A549 (cell line): ENCODE results near the gene NHLH1. TPM values are rescaled to one million over a fixed set of nuclear protein-coding genes. Genes with fewer than 3 reads are reported as not detected.

Experiments used
- ATAC-seq, 2 experiments: fragments of 200-7000 bp in 1 of 2; fragments of >200 bp in 1 of 2; cut with Nextera tagmentation in 1 of 2; cut with Tn5 transposase in 1 of 2; 3 replicates each; pipeline versions ENCODE4 v1.8.0 to v1.9.1; 2018 to 2020; ENCODE audit warnings: mild to moderate bottlenecking in 1 of 2, moderate library complexity in 1 of 2
- CTCF ChIA-PET: fragments of 300-600 bp; sonication (Branson Sonifier 250); formaldehyde crosslinking; extraction: SDS; loops from one replicate; lab custom pipeline; 2021; ENCODE audit warnings: antibody characterized with exemption, inconsistent platforms; lab: Yijun Ruan, JAX
- POLR2A ChIA-PET: fragments of 350-600 bp; formaldehyde crosslinking; extraction: SDS; loops from one replicate; lab custom pipeline; 2021; ENCODE audit warnings: antibody characterized with exemption, inconsistent platforms; lab: Yijun Ruan, JAX
- DNase-seq, 2 experiments: peaks; one replicate each; pipeline versions ENCODE4 v3.0.0 to v3.0.0-alpha.2; 2011 to 2016; ENCODE audit warnings: low read depth in 1 of 2, low spot score in 1 of 2
- FAIRE-seq: peaks from 2 replicates; lab custom pipeline; 2011; peaks lifted over from hg19 to GRCh38; lab: Jason Lieb, UNC
- H3K27ac ChIP-seq, 2 experiments: fragments of >200 bp; sonication (Bioruptor Twin); formaldehyde crosslinking; 3 replicates each; pipeline ENCODE4 v1.5.1; 2016 to 2017
- H3K4me1 ChIP-seq: fragments of >200 bp; sonication (Bioruptor Twin); formaldehyde crosslinking; 3 replicates; pipeline ENCODE4 v1.6.1; 2016
- H3K4me2 ChIP-seq: fragments of >200 bp; sonication (Bioruptor Twin); formaldehyde crosslinking; 3 replicates; pipeline ENCODE4 v1.6.1; 2016
- H3K4me3 ChIP-seq: fragments of >200 bp; sonication (Bioruptor Twin); formaldehyde crosslinking; 3 replicates; pipeline ENCODE4 v1.5.1; 2016
- H3K9me3 ChIP-seq: fragments of >200 bp; sonication (Bioruptor Twin); formaldehyde crosslinking; 3 replicates; pipeline ENCODE4 v1.6.1; 2016
- ATOH8 ChIP-seq: fragments of 250-450 bp; sonication (Bioruptor Pico); IDR thresholded peaks from 2 replicates; pipeline ENCODE4 v1.5.0; 2020; ENCODE audit warnings: low read depth, mild to moderate bottlenecking, moderate library complexity
- BHLHE40 ChIP-seq: IDR thresholded peaks from 2 replicates; pipeline ENCODE4 v1.6.1; 2012; ENCODE audit warnings: low read depth, low read length, inconsistent platforms
- CBX8 ChIP-seq: fragments of 200-600 bp; sonication (generic); IDR thresholded peaks from 2 replicates; pipeline ENCODE4 v1.6.1; 2016
- CHD2 ChIP-seq: fragments of 150-350 bp; IDR thresholded peaks from 2 replicates; pipeline ENCODE4 v1.6.1; 2014; ENCODE audit warnings: low read length; ENCODE audit not compliant: partially characterized antibody
- E2F6 ChIP-seq: IDR thresholded peaks from 2 replicates; pipeline ENCODE4 v1.6.1; 2012; ENCODE audit warnings: low read depth, borderline replicate concordance
- EHF ChIP-seq: fragments of 250-450 bp; sonication (Bioruptor Pico); IDR thresholded peaks from 2 replicates; pipeline ENCODE4 v1.5.0; 2020; ENCODE audit warnings: mild to moderate bottlenecking
- EHMT2 ChIP-seq: fragments of 200-600 bp; sonication (generic); IDR thresholded peaks from 2 replicates; pipeline ENCODE4 v1.6.1; 2016; ENCODE audit warnings: antibody characterized with exemption, low read depth, mild to moderate bottlenecking, moderate library complexity
- ESRRA ChIP-seq: fragments of 150-350 bp; IDR thresholded peaks from 2 replicates; pipeline ENCODE4 v1.6.1; 2014; ENCODE audit warnings: mild to moderate bottlenecking, low read length, borderline replicate concordance
- FOSL2 ChIP-seq, 2 experiments: fragments of 450-650 bp in 1 of 2; fragments of >200 bp in 1 of 2; sonication (Bioruptor Twin) in 1 of 2; formaldehyde crosslinking; IDR thresholded peaks; 2 replicates each; pipeline versions ENCODE4 v1.5.0 to v1.6.1; 2016 to 2020; ENCODE audit warnings: mild to moderate bottlenecking in 1 of 2, moderate library complexity in 1 of 2
- HEYL ChIP-seq: fragments of 250-450 bp; sonication (Bioruptor Pico); IDR thresholded peaks from 2 replicates; pipeline ENCODE4 v1.8.0; 2021; ENCODE audit warnings: mild to moderate bottlenecking, moderate library complexity
- HOXA7 ChIP-seq: fragments of 250-450 bp; sonication (Bioruptor Pico); IDR thresholded peaks from 2 replicates; pipeline ENCODE4 v1.5.0; 2020; ENCODE audit warnings: mild to moderate bottlenecking, moderate library complexity
- HOXB5 ChIP-seq: fragments of 250-450 bp; sonication (Bioruptor Pico); IDR thresholded peaks from 2 replicates; pipeline ENCODE4 v1.5.0; 2020; ENCODE audit warnings: mild to moderate bottlenecking, moderate library complexity
- JUN ChIP-seq, 2 experiments: fragments of >200 bp; sonication (Bioruptor Twin); formaldehyde crosslinking; IDR thresholded peaks; 2 replicates in 1 of 2; 3 replicates in 1 of 2; pipeline ENCODE4 v1.6.1; 2016 to 2017
- JUNB ChIP-seq: fragments of >200 bp; sonication (Bioruptor Twin); formaldehyde crosslinking; IDR thresholded peaks from 2 replicates; pipeline ENCODE4 v1.6.1; 2016
- KDM1A ChIP-seq: fragments of 200-600 bp; sonication (generic); IDR thresholded peaks from 2 replicates; pipeline ENCODE4 v1.6.1; 2016; ENCODE audit warnings: low read depth, mild to moderate bottlenecking
- KDM5A ChIP-seq: fragments of 200-600 bp; sonication (generic); IDR thresholded peaks from 2 replicates; pipeline ENCODE4 v1.6.1; 2016; ENCODE audit warnings: antibody characterized with exemption, mild to moderate bottlenecking
- MAFK ChIP-seq: fragments of 450-650 bp; IDR thresholded peaks from 2 replicates; pipeline ENCODE4 v1.6.1; 2014; ENCODE audit not compliant: partially characterized antibody
- MAZ ChIP-seq: fragments of 150-350 bp; IDR thresholded peaks from 2 replicates; pipeline ENCODE4 v1.6.1; 2014; ENCODE audit warnings: antibody characterized with exemption, low read depth, low read length, borderline replicate concordance
- MYC ChIP-seq: IDR thresholded peaks from 2 replicates; pipeline ENCODE4 v1.6.1; 2012; ENCODE audit warnings: mild to moderate bottlenecking, inconsistent platforms, low read length, improper control_type of control experiment, borderline replicate concordance
- NR3C1 ChIP-seq: fragments of >200 bp; sonication (Bioruptor Twin); formaldehyde crosslinking; IDR thresholded peaks from 3 replicates; pipeline ENCODE4 v1.6.1; 2017
- PBX3 ChIP-seq: IDR thresholded peaks from 2 replicates; pipeline ENCODE4 v1.6.1; 2012
- POLR2AphosphoS2 ChIP-seq: conservative IDR thresholded peaks from 2 replicates; pipeline ENCODE4 v1.6.1; 2012; ENCODE audit warnings: low read length, improper control_type of control experiment, inconsistent platforms
- RAD21 ChIP-seq, 2 experiments: fragments of >200 bp in 1 of 2; sonication (Bioruptor Twin) in 1 of 2; formaldehyde crosslinking in 1 of 2; IDR thresholded peaks in 1 of 2; conservative IDR thresholded peaks in 1 of 2; 2 replicates in 1 of 2; 3 replicates in 1 of 2; pipeline ENCODE4 v1.6.1; 2012 to 2018; ENCODE audit warnings: inconsistent platforms in 1 of 2
- RCOR1 ChIP-seq: fragments of 150-350 bp; IDR thresholded peaks from 2 replicates; pipeline ENCODE4 v1.6.1; 2014; ENCODE audit warnings: antibody characterized with exemption, low read length, low read depth
- RNF2 ChIP-seq: fragments of 200-600 bp; sonication (generic); IDR thresholded peaks from 2 replicates; pipeline ENCODE4 v1.6.1; 2016; ENCODE audit warnings: low read depth, mild to moderate bottlenecking, antibody characterized with exemption, moderate library complexity, borderline replicate concordance
- SREBF2 ChIP-seq: fragments of 450-650 bp; IDR thresholded peaks from 2 replicates; pipeline ENCODE4 v1.6.1; 2014; ENCODE audit warnings: mild to moderate bottlenecking, moderate library complexity
- TFCP2L1 ChIP-seq: fragments of 250-450 bp; sonication (Bioruptor Pico); IDR thresholded peaks from 2 replicates; pipeline ENCODE4 v1.5.0; 2021; ENCODE audit warnings: mild to moderate bottlenecking
- USF2 ChIP-seq: fragments of 450-650 bp; IDR thresholded peaks from 2 replicates; pipeline ENCODE4 v1.6.1; 2014; ENCODE audit warnings: antibody characterized with exemption
- WGBS: methylation state at CpG from one replicate; pipeline ENCODE4 v1.1.6; 2017; ENCODE audit errors: missing lambda C conversion rate; 5-methylcytosine and 5-hydroxymethylcytosine counted together
- polyA plus RNA-seq, 4 experiments: library from polyadenylated mRNA; depleted of rRNA in 3 of 4; stranded (reverse); fragments of >200 nt; fragmentation: RNase III in 1 of 4; extraction: RNeasy Plus Mini Kit Qiagen cat#74134 plus additional on column Dnase treatment in 1 of 4; gene quantifications; 2 replicates in 3 of 4; 3 replicates in 1 of 4; pipeline ENCODE4 v1.2.3, GENCODE V29; 2011 to 2017

Gene NHLH1
- polyA plus RNA-seq, 2 of the 4 experiments (the other 2 are of a cell fraction) = 0.34 to 0.63 TPM

- H3K27ac ChIP-seq = no peak overlapping the region
- WGBS = no CpG with 5 or more reads among the region's 1 CpG
- ChIA-PET POLR2A (no interaction called here), CTCF (interaction anchor here (7.8 kb wide), 1 partner anchor 11 kb away, joined by 76 read pairs; no protein-coding TSS in a partner anchor)
- peaks cover 10% of the 10 kb centered on the region; the same call in 2 of the 3 replicates for H3K4me1 ChIP-seq
- no peak for DNase-seq
- TF ChIP-seq BHLHE40 (no peak), JUN (IDR thresholded peaks at IDR 0.05) (no peak), ATOH8 (CRISPR knock-in tag) (no peak), FOSL2 (IDR thresholded peaks at IDR 0.05) (no peak), FOSL2 (CRISPR knock-in tag; IDR thresholded peaks at IDR 0.05) (no peak), HOXB5 (CRISPR knock-in tag) (no peak), EHF (CRISPR knock-in tag) (no peak), MAFK (no peak), MYC (no peak), NR3C1 (no peak), RCOR1 (no peak), KDM5A (no peak), RNF2 (no peak), HEYL (CRISPR knock-in tag) (no peak), RAD21 (conservative IDR thresholded peaks at IDR 0.05 in 1 of 2, IDR thresholded peaks at IDR 0.05 in 1 of 2) (no peak), PBX3 (no peak)
- no peak overlapping the region for H3K4me2 ChIP-seq
- H3K9me3 ChIP-seq = no peaks in the 10 kb centered on the region
- no peak for ATAC-seq
- no peak overlapping the region for H3K4me3 ChIP-seq
- no peak for FAIRE-seq
Measured at GRCh38 chr1:160365325-160365724, 1.5 kb upstream of the NHLH1 start.

- H3K4me2 ChIP-seq = no peak overlapping the region
- 37% methylated on average over 4 of the region's 4 CpGs for WGBS
- no peak overlapping the region for H3K4me3 ChIP-seq
- H3K9me3 ChIP-seq = no peaks in the 10 kb centered on the region
- H3K27ac ChIP-seq = no peak overlapping the region
- FAIRE-seq (no peak), ATAC-seq (no peak)
- TF ChIP-seq EHF (CRISPR knock-in tag) (no peak), KDM1A (no peak), E2F6 (no peak), MAZ (no peak), JUNB (no peak), NR3C1 (no peak), CHD2 (no peak), ESRRA (no peak), HOXA7 (no peak), SREBF2 (no peak), TFCP2L1 (CRISPR knock-in tag) (no peak), CBX8 (no peak), EHMT2 (no peak), USF2 (no peak), MYC (no peak), RAD21 (conservative IDR thresholded peaks at IDR 0.05 in 1 of 2, IDR thresholded peaks at IDR 0.05 in 1 of 2) (no peak), HEYL (CRISPR knock-in tag) (no peak), POLR2AphosphoS2 (no peak)
- TF ChIP-seq, all 56 proteins: peak for 0
- peaks cover 1% of the 10 kb centered on the region; the same call in 1 of the 3 replicates for H3K4me1 ChIP-seq
- ChIA-PET POLR2A (interaction anchor here (1.0 kb wide), 1 partner anchor 9 kb away, joined by 5 read pairs; no protein-coding TSS in a partner anchor), CTCF (interaction anchor here (1.1 to 7.8 kb wide), 4 partner anchors 9 to 266 kb away, joined by 3 to 76 read pairs (median 4); no protein-coding TSS in a partner anchor)
- DNase-seq = no peak
Measured at GRCh38 chr1:160367516-160367900, 637 bp downstream of the NHLH1 start.
